NCI-H1417 treated with DMSO at 0.1 percent for 48 hours (cell line): ENCODE data around the gene SNAP25.

Source experiments
- DNase-seq: peaks from one replicate; lab custom pipeline; 2025; lab: John Stamatoyannopoulos, UW

Gene SNAP25

GRCh38 chr20:10263385-10264165 is 44.9 kb downstream of the SNAP25 start:
- no peak for DNase-seq

DNA sequence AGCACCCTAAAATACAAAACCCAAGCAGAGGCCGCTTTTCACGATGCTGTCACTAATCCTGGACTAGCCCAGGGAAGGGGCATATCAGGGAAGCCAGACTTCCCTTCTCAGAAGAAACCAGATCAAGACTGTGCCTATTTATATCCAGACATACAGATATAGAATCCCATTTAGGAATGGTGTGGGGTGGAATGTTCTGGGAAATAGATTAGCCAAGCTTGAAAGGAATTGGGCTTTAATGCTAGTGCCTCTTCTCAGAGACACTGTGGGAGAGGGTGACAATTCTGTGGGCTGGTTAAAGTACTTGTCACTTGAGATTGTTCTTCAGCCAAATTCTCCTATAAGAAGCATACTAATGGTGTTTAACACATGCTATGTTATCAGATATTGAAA is 45.5 kb downstream of the SNAP25 start:
- DNase-seq = no peak

DNA sequence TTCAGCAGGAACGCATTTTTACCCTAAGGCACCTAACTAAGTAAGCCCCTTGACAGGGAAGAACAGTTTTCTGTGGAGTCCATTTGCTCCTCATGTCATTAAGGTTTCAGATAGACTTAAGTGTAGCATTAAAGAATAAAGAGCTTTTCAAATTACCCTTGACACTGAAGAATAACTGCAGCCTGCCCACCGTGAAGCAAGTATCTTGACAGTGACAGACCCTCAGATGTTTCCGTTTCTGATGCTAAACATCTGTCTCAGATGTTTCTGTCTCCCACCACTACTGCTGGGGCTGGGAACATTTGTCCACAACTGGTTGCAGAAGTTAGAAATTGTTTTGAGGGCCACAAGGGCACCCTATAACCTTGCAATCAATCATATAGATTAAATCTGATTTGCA is 50.0 kb downstream of the SNAP25 start:
- no peak for DNase-seq

- DNase-seq = no peak
These were observed 52.0 kb downstream of the SNAP25 start for GRCh38 chr20:10270630-10271029.

DNA sequence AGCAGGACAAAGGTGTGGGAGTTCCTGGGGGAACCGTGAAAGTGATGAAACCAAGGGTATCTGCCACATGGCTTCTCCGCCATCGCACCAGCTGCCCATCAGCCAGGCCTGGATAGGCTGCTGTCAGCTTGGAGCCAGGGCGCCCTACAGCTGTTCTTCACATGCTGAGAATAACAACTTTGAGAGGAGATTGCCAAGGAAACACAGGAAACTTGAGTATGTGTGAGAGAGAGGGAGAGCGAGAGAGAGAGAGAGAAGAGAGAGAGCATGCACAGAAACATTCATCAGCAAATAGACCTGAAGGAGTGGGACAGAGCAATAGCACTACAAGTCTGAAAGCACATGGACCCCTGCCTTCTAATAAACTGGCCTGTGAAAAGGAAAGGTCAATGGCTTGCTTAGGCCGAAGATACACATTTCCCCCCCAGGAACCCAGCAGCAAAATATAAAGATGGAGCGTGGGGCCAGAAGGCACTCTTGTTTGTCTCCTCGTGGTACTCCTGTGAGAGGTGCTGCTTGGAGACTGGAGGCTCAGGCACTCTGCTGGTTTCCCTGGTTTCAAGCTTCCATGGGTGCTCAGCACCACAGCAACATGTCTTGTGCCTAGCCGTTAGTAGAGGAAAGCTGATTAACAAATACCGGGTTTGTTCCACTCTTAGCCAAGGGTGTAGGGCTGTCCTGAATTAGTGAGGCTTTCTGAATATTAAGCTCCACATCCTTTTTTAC is 53.0 kb downstream of the SNAP25 start:
- no peak for DNase-seq

- DNase-seq = no peak
These were observed 58.4 kb downstream of the SNAP25 start for GRCh38 chr20:10276878-10277580.

GRCh38 chr20:10277616-10278015 is 59.0 kb downstream of the SNAP25 start:
- DNase-seq = no peak

DNA sequence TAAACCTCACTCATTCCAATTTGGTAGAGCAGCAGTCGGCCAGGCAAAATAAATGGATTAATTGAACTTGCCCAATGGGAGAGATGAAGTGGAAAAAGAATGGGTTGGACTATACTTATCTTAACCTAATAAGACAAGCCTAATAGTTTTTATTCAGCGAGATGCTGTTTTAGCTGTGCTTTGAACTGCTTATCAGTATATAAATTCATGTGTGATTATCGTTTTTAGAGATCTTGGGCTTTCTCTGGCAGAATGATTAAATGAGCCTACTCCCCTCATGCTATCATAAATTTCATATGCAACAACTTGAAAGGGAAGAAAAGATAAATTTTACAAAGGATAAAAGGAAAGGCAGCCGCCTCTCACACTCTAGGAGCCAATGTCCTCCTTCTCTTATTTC is 59.8 kb downstream of the SNAP25 start:
- DNase-seq = no peak

- DNase-seq = no peak
These were observed 61.6 kb downstream of the SNAP25 start for GRCh38 chr20:10280018-10280908.

DNA sequence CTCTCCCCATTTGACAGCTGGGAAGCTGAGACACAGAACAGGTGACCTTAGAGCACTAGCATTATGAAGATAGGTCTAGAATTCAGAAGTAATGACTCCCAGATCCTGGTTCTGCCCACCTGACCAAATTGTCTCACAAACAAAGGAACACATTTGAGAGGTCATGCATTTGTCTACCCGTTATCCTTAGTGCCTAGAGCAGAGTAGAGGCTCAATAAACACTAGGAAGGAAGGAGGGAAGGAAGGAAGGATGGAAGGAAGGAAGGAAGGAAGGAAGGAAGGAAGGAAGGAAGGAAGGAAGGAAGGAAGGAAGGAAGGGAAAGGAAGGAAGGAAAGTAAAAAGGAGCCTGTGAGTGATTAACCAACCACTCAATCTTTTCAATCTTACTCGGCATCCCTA is 63.3 kb downstream of the SNAP25 start:
- no peak for DNase-seq

GRCh38 chr20:10282979-10283456 is 64.4 kb downstream of the SNAP25 start:
- DNase-seq = no peak

GRCh38 chr20:10286356-10286755 is 67.7 kb downstream of the SNAP25 start:
- no peak for DNase-seq

GRCh38 chr20:10288421-10288820 is 69.8 kb downstream of the SNAP25 start:
- no peak for DNase-seq

DNA sequence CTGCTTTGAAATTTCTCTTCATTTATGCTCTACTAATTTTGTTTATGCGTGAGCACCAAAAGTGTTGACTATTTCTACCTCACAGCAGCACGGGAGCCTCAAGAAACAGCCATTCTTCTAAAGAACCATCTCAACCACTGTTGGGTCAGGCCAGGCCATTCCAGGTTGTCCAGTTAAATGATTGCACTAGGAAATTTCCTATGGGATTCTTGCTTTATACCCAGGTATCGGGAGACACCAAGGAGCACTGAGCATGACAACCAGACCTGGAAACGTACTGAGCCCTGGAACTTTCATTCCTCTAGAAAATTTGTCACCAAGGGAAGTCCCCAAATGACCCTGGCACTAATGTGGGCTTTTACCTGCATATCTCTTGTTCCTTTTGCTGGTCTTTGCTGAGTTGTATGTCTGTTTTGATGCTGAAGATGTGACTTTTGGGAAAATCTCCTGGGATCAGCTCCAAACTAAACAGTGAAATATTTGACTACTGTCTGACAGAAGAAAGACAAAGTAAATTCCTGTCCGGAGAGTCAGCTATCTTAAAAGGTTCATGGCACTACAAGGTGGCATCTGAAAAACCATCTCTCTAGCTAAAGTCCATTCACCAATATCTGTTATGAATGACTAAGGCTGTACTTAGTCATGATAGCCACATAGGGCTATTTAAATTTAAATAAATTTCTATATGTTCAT is 70.5 kb downstream of the SNAP25 start:
- no peak for DNase-seq

- no peak for DNase-seq
These were observed 73.1 kb downstream of the SNAP25 start for GRCh38 chr20:10291568-10292248.

DNA sequence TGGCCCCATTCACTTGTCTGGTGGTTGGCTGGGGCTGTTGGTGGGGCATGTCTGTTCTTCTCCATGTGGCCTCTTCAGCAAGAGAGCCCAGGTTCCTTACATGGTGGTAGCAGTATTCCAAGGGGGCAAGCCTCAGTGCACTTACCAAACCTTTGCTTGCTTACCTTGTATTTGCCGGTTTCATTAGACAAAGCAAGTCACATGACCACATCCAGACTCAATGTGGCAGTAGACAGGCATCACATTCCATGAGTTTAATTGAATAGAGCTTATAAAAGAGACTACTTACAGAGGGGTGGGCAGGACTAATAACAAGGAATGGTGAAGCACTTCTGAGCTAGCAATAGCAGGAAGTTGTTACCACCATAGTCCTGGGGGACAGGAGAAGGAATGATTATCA is 78.6 kb downstream of the SNAP25 start:
- no peak for DNase-seq

DNA sequence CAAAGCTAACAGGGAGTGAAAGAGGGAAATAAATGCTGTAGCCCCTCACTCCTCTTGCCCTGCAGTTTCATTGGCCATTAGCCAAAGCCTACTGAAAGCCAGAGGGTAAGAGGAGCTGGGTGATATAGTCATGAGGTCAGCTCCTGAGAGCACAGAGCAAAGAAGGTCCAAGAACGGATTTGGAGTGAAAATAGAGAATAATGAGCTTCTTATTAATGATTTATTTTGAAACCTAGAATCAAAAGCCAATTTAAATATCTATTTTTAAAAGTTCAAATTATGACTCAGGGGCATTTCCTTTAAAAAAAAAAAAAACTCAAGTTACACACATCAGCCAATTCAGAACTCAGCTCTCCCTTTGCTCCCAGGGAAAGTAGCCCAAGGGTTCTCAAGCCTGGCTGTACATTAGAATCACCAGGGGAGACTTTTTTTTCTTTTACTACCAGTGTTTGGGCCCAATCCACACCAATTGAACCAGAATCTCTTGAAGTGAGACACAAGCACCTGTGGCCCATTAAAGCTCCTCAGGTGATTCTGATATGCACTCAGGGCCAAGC is 79.1 kb downstream of the SNAP25 start:
- no peak for DNase-seq

GRCh38 chr20:10300582-10301446 is 82.2 kb downstream of the SNAP25 start:
- no peak for DNase-seq

DNA sequence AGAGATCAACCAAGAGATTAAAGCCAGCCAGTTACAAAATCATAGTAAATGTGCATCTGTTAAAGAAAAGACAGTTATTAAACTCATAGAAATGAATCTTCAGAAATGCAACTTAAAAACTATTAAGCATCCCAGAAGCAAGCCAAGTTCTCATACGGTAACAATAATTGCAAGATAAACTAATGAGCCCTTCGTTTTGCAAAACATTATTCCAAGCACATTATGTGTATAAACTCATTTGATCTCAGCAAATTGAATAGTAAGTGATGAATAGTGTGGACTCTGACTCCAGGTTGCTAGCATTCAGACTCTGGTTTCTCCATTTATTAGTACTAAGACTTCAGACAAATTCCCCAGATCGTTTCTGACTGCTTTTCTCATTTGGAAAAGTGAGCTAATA is 85.2 kb downstream of the SNAP25 start:
- no peak for DNase-seq
